ENCODE results near the gene RANBP10. TPM values are rescaled to one million over a fixed set of nuclear protein-coding genes. Genes with fewer than 3 reads are reported as not detected.

Gene RANBP10
- total RNA-seq, 1 donor from 2014 or later: 4.7 TPM

- H3K9ac ChIP-seq (ENCODE audit: low read depth in 1 of 3, low read length in 3 of 3): peak overlapping the region in 1 of 3 donors; percentile 33
- no peaks in the 10 kb centered on the region for H3K27me3 ChIP-seq (ENCODE audit: control insufficient read depth in 3 of 3, insufficient read depth in 3 of 3, low read length in 3 of 3)
- H3K36me3 ChIP-seq (ENCODE audit: control insufficient read depth in 3 of 3, insufficient read depth in 3 of 3, low read length in 3 of 3): no peaks in the 10 kb centered on the region
- no peaks in the 10 kb centered on the region for H3K9me3 ChIP-seq (ENCODE audit: control insufficient read depth in 3 of 3, low read length in 3 of 3)
- H3K4me1 ChIP-seq (ENCODE audit: control insufficient read depth in 3 of 3, insufficient read depth in 3 of 3, low read length in 3 of 3): peaks cover 14 to 30% (median 30%) of the 10 kb centered on the region in 3 donors
- no peak overlapping the region for H3K27ac ChIP-seq (ENCODE audit: low read depth, low read length)
- H3K4me3 ChIP-seq (ENCODE audit: low read length in 3 of 3): no peak overlapping the region
These were observed 23.6 kb downstream of the RANBP10 start for GRCh38 chr16:67782567-67783352.

- H3K27me3 ChIP-seq (ENCODE audit: control insufficient read depth in 3 of 3, insufficient read depth in 3 of 3, low read length in 3 of 3): no peaks in the 10 kb centered on the region
- H3K9ac ChIP-seq (ENCODE audit: low read depth in 1 of 3, low read length in 3 of 3): no peak overlapping the region
- no peak overlapping the region for H3K27ac ChIP-seq (ENCODE audit: low read depth, low read length)
- no peaks in the 10 kb centered on the region for H3K36me3 ChIP-seq (ENCODE audit: control insufficient read depth in 3 of 3, insufficient read depth in 3 of 3, low read length in 3 of 3)
- H3K4me1 ChIP-seq (ENCODE audit: control insufficient read depth in 3 of 3, insufficient read depth in 3 of 3, low read length in 3 of 3): peaks cover 14 to 30% (median 30%) of the 10 kb centered on the region in 3 donors
- H3K4me3 ChIP-seq (ENCODE audit: low read length in 3 of 3): no peak overlapping the region
- H3K9me3 ChIP-seq (ENCODE audit: control insufficient read depth in 3 of 3, low read length in 3 of 3): no peaks in the 10 kb centered on the region
These were observed 24.8 kb downstream of the RANBP10 start for GRCh38 chr16:67781565-67781921.

GRCh38 chr16:67780847-67781564 is 25.4 kb downstream of the RANBP10 start:
- H3K4me1 ChIP-seq (ENCODE audit: control insufficient read depth in 3 of 3, insufficient read depth in 3 of 3, low read length in 3 of 3): peaks cover 14 to 30% (median 30%) of the 10 kb centered on the region in 3 donors
- H3K9ac ChIP-seq (ENCODE audit: low read depth in 1 of 3, low read length in 3 of 3): no peak overlapping the region
- H3K27me3 ChIP-seq (ENCODE audit: control insufficient read depth in 3 of 3, insufficient read depth in 3 of 3, low read length in 3 of 3): no peaks in the 10 kb centered on the region
- no peaks in the 10 kb centered on the region for H3K9me3 ChIP-seq (ENCODE audit: control insufficient read depth in 3 of 3, low read length in 3 of 3)
- no peak overlapping the region for H3K27ac ChIP-seq (ENCODE audit: low read depth, low read length)
- H3K36me3 ChIP-seq (ENCODE audit: control insufficient read depth in 3 of 3, insufficient read depth in 3 of 3, low read length in 3 of 3): no peaks in the 10 kb centered on the region
- H3K4me3 ChIP-seq (ENCODE audit: low read length in 3 of 3): no peak overlapping the region

- Histone ChIP-seq H3K4me1 (ENCODE audit: control insufficient read depth in 3 of 3, insufficient read depth in 3 of 3, low read length in 3 of 3) (peaks cover 18 to 33% (median 32%) of the 10 kb centered on the region in 3 donors), H3K4me3 (ENCODE audit: low read length in 3 of 3) (no peak overlapping the region), H3K27ac (ENCODE audit: low read depth, low read length) (no peak overlapping the region), H3K36me3 (ENCODE audit: control insufficient read depth in 3 of 3, insufficient read depth in 3 of 3, low read length in 3 of 3) (no peaks in the 10 kb centered on the region), H3K9me3 (ENCODE audit: control insufficient read depth in 3 of 3, low read length in 3 of 3) (no peaks in the 10 kb centered on the region), H3K9ac (ENCODE audit: low read depth in 1 of 3, low read length in 3 of 3) (no peak overlapping the region), H3K27me3 (ENCODE audit: control insufficient read depth in 3 of 3, insufficient read depth in 3 of 3, low read length in 3 of 3) (no peaks in the 10 kb centered on the region)
These were observed 26.9 kb downstream of the RANBP10 start for GRCh38 chr16:67779256-67780014.

GRCh38 chr16:67775273-67775672 is 31.1 kb downstream of the RANBP10 start:
- no peak overlapping the region for H3K4me3 ChIP-seq (ENCODE audit: low read length in 3 of 3)
- peaks cover 30 to 34% (median 31%) of the 10 kb centered on the region in 3 donors for H3K4me1 ChIP-seq (ENCODE audit: control insufficient read depth in 3 of 3, insufficient read depth in 3 of 3, low read length in 3 of 3)
- H3K9me3 ChIP-seq (ENCODE audit: control insufficient read depth in 3 of 3, low read length in 3 of 3): no peaks in the 10 kb centered on the region
- H3K9ac ChIP-seq (ENCODE audit: low read depth in 1 of 3, low read length in 3 of 3): no peak overlapping the region
- peaks cover 1 to 12% (median 8%) of the 10 kb centered on the region in 3 donors for H3K36me3 ChIP-seq (ENCODE audit: control insufficient read depth in 3 of 3, insufficient read depth in 3 of 3, low read length in 3 of 3)
- H3K27ac ChIP-seq (ENCODE audit: low read depth, low read length): no peak overlapping the region
- H3K27me3 ChIP-seq (ENCODE audit: control insufficient read depth in 3 of 3, insufficient read depth in 3 of 3, low read length in 3 of 3): no peaks in the 10 kb centered on the region

- Histone ChIP-seq H3K4me1 (ENCODE audit: control insufficient read depth in 3 of 3, insufficient read depth in 3 of 3, low read length in 3 of 3) (peaks cover 24 to 27% (median 27%) of the 10 kb centered on the region in 3 donors), H3K27ac (ENCODE audit: low read depth, low read length) (peak overlapping the region; percentile 49), H3K4me3 (ENCODE audit: low read length in 3 of 3) (no peak overlapping the region), H3K36me3 (ENCODE audit: control insufficient read depth in 3 of 3, insufficient read depth in 3 of 3, low read length in 3 of 3) (peaks cover 5 to 12% (median 10%) of the 10 kb centered on the region in 3 donors), H3K9me3 (ENCODE audit: control insufficient read depth in 3 of 3, low read length in 3 of 3) (no peaks in the 10 kb centered on the region), H3K9ac (ENCODE audit: low read depth in 1 of 3, low read length in 3 of 3) (peak overlapping the region in 1 of 3 donors; percentile 57), H3K27me3 (ENCODE audit: control insufficient read depth in 3 of 3, insufficient read depth in 3 of 3, low read length in 3 of 3) (no peaks in the 10 kb centered on the region)
These were observed 31.9 kb downstream of the RANBP10 start for GRCh38 chr16:67774457-67774853.

GRCh38 chr16:67773569-67774456 is 32.5 kb downstream of the RANBP10 start:
- H3K4me1 ChIP-seq (ENCODE audit: control insufficient read depth in 3 of 3, insufficient read depth in 3 of 3, low read length in 3 of 3): peaks cover 23 to 27% (median 27%) of the 10 kb centered on the region in 3 donors
- no peaks in the 10 kb centered on the region for H3K9me3 ChIP-seq (ENCODE audit: control insufficient read depth in 3 of 3, low read length in 3 of 3)
- peaks cover 5 to 12% (median 10%) of the 10 kb centered on the region in 3 donors for H3K36me3 ChIP-seq (ENCODE audit: control insufficient read depth in 3 of 3, insufficient read depth in 3 of 3, low read length in 3 of 3)
- H3K4me3 ChIP-seq (ENCODE audit: low read length in 3 of 3): peak overlapping the region in 2 of 3 donors; percentile 36 to 40
- H3K9ac ChIP-seq (ENCODE audit: low read depth in 1 of 3, low read length in 3 of 3): peak overlapping the region in 2 of 3 donors; percentile 48 to 57
- H3K27ac ChIP-seq (ENCODE audit: low read depth, low read length): peak overlapping the region; percentile 49
- H3K27me3 ChIP-seq (ENCODE audit: control insufficient read depth in 3 of 3, insufficient read depth in 3 of 3, low read length in 3 of 3): no peaks in the 10 kb centered on the region

- peaks cover 23 to 27% (median 27%) of the 10 kb centered on the region in 3 donors for H3K4me1 ChIP-seq (ENCODE audit: control insufficient read depth in 3 of 3, insufficient read depth in 3 of 3, low read length in 3 of 3)
- H3K36me3 ChIP-seq (ENCODE audit: control insufficient read depth in 3 of 3, insufficient read depth in 3 of 3, low read length in 3 of 3): peaks cover 5 to 14% (median 10%) of the 10 kb centered on the region in 3 donors
- no peaks in the 10 kb centered on the region for H3K9me3 ChIP-seq (ENCODE audit: control insufficient read depth in 3 of 3, low read length in 3 of 3)
- H3K27me3 ChIP-seq (ENCODE audit: control insufficient read depth in 3 of 3, insufficient read depth in 3 of 3, low read length in 3 of 3): no peaks in the 10 kb centered on the region
- H3K27ac ChIP-seq (ENCODE audit: low read depth, low read length): peak overlapping the region; percentile 49
- peak overlapping the region in 1 of 3 donors; percentile 57 for H3K9ac ChIP-seq (ENCODE audit: low read depth in 1 of 3, low read length in 3 of 3)
- peak overlapping the region in 1 of 3 donors; percentile 40 for H3K4me3 ChIP-seq (ENCODE audit: low read length in 3 of 3)
These were observed 33.3 kb downstream of the RANBP10 start for GRCh38 chr16:67773099-67773498.

Data from skeletal muscle tissue (tissue), 4 donors.